Stimulated activated CD8-positive, alpha-beta memory T cell treated with anti-CD3 and anti-CD28 coated beads, Interleukin-12 subunit alpha, Interleukin-12 subunit beta, amount 100 ng/mL, for 4 hours (primary cell): ENCODE data around the gene RFTN1.
A peak's percentile ranks its signal among the peaks of the same experiment; 100 is the strongest.

Source experiments
- DNase-seq: peaks from one replicate; pipeline ENCODE4 v3.0.0-alpha.2; 2020; ENCODE audit warnings: low read depth

Gene RFTN1

GRCh38 chr3:16354291-16354690 is 159.2 kb downstream of the RFTN1 start:
- DNase-seq, result no peak

- DNase-seq, result no peak
Observed at GRCh38 chr3:16352428-16352827, 161.1 kb downstream of the RFTN1 start.

- no peak for DNase-seq
Observed at GRCh38 chr3:16350597-16351318, 162.7 kb downstream of the RFTN1 start.

GRCh38 chr3:16349986-16350596 is 163.4 kb downstream of the RFTN1 start:
- DNase-seq, result no peak

- DNase-seq, result no peak
Observed at GRCh38 chr3:16347548-16347947, 166.0 kb downstream of the RFTN1 start.

- no peak for DNase-seq
Observed at GRCh38 chr3:16346413-16347081, 167.0 kb downstream of the RFTN1 start.

- no peak for DNase-seq
Observed at GRCh38 chr3:16343101-16343500, 170.4 kb downstream of the RFTN1 start.

- DNase-seq, result no peak
Observed at GRCh38 chr3:16338999-16339398, 174.5 kb downstream of the RFTN1 start.

- DNase-seq, result peak; percentile 16
Observed at GRCh38 chr3:16337856-16338540, 175.5 kb downstream of the RFTN1 start.

- DNase-seq, result no peak
Observed at GRCh38 chr3:16336825-16337224, 176.7 kb downstream of the RFTN1 start.

GRCh38 chr3:16335772-16336645 is 177.5 kb downstream of the RFTN1 start:
- DNase-seq, result no peak

GRCh38 chr3:16335333-16335732 is 178.2 kb downstream of the RFTN1 start:
- no peak for DNase-seq

- DNase-seq, result no peak
Observed at GRCh38 chr3:16334909-16335308, 178.6 kb downstream of the RFTN1 start.

GRCh38 chr3:16332904-16333426 is 180.5 kb downstream of the RFTN1 start:
- no peak for DNase-seq

- no peak for DNase-seq
Observed at GRCh38 chr3:16331319-16331883, 182.1 kb downstream of the RFTN1 start.

- DNase-seq, result no peak
Observed at GRCh38 chr3:16330351-16330750, 183.1 kb downstream of the RFTN1 start.

GRCh38 chr3:16329826-16330129 is 183.7 kb downstream of the RFTN1 start:
- no peak for DNase-seq

GRCh38 chr3:16329036-16329825 is 184.3 kb downstream of the RFTN1 start:
- DNase-seq, result no peak

GRCh38 chr3:16328124-16328523 is 185.4 kb downstream of the RFTN1 start:
- no peak for DNase-seq

- DNase-seq, result no peak
Observed at GRCh38 chr3:16326724-16327349, 186.7 kb downstream of the RFTN1 start.
